GM12864 (cell line): ENCODE results near the gene PPP2R2D.

Source experiments
- DNase-seq: peaks from one replicate; pipeline ENCODE4 v3.0.0-alpha.2; 2011; ENCODE audit warnings: low read depth
- H3K4me3 ChIP-seq: 2 replicates; pipeline ENCODE4 v1.5.1; 2011; ENCODE audit warnings: mild to moderate bottlenecking, low read depth, low read length, control low read depth
- CTCF ChIP-seq: IDR thresholded peaks from 2 replicates; pipeline ENCODE4 v1.5.1; 2011; ENCODE audit warnings: low read depth, mild to moderate bottlenecking, moderate library complexity, low read length, control low read depth, inconsistent platforms; ENCODE audit errors: missing control alignments

PPP2R2D gene

GRCh38 chr10:131968949-131969348, 68.1 kb downstream of the PPP2R2D start:
- TF ChIP-seq CTCF = no peak
- H3K4me3 ChIP-seq = no peak overlapping the region
- no peak for DNase-seq

GRCh38 chr10:131970946-131971345, 70.1 kb downstream of the PPP2R2D start:
- no peak overlapping the region for H3K4me3 ChIP-seq
- no peak for TF ChIP-seq CTCF
- DNase-seq = no peak

- DNase-seq = no peak
- no peak overlapping the region for H3K4me3 ChIP-seq
- TF ChIP-seq CTCF = no peak
These were observed 70.8 kb downstream of the PPP2R2D start for GRCh38 chr10:131971591-131971990.

GRCh38 chr10:131972474-131973071, 71.8 kb downstream of the PPP2R2D start:
- no peak for TF ChIP-seq CTCF
- DNase-seq = no peak
- no peak overlapping the region for H3K4me3 ChIP-seq

- H3K4me3 ChIP-seq = no peak overlapping the region
- DNase-seq = no peak
- TF ChIP-seq CTCF = no peak
These were observed 72.5 kb downstream of the PPP2R2D start for GRCh38 chr10:131973160-131973951.

- no peak overlapping the region for H3K4me3 ChIP-seq
- DNase-seq = no peak
- no peak for TF ChIP-seq CTCF
These were observed 73.4 kb downstream of the PPP2R2D start for GRCh38 chr10:131974034-131974817.
